SW 1271 (cell line): ENCODE results near the gene TET2.

ENCODE experiments used
- DNase-seq, 2 experiments: peaks; one replicate each; lab custom pipeline; 2025; lab: John Stamatoyannopoulos, UW

TET2 gene

GRCh38 chr4:105140684-105141490 is 5.8 kb upstream of the TET2 start:
- DNase-seq = peak in 1 of 2 experiments; percentile 20

GRCh38 chr4:105145156-105145902 is 1.3 kb upstream of the TET2 start:
- no peak for DNase-seq

- DNase-seq = no peak
Observed at GRCh38 chr4:105145903-105146275, 787 bp upstream of the TET2 start.

GRCh38 chr4:105147016-105147552 is 408 bp downstream of the TET2 start:
- DNase-seq = no peak

- no peak for DNase-seq
Observed at GRCh38 chr4:105147553-105148161, 981 bp downstream of the TET2 start.

GRCh38 chr4:105148356-105148755 is 1.7 kb downstream of the TET2 start:
- DNase-seq = no peak

- DNase-seq = no peak
Observed at GRCh38 chr4:105148776-105149175, 2.1 kb downstream of the TET2 start.

GRCh38 chr4:105149771-105150170 is 3.1 kb downstream of the TET2 start:
- no peak for DNase-seq

- DNase-seq = no peak
Observed at GRCh38 chr4:105150503-105150902, 3.8 kb downstream of the TET2 start.

GRCh38 chr4:105153749-105154148 is 7.1 kb downstream of the TET2 start:
- no peak for DNase-seq

GRCh38 chr4:105154576-105154975 is 7.9 kb downstream of the TET2 start:
- DNase-seq = no peak

- no peak for DNase-seq
Observed at GRCh38 chr4:105155426-105155825, 8.8 kb downstream of the TET2 start.

GRCh38 chr4:105158837-105159236 is 12.2 kb downstream of the TET2 start:
- no peak for DNase-seq

GRCh38 chr4:105162123-105162796 is 15.6 kb downstream of the TET2 start:
- DNase-seq = no peak

GRCh38 chr4:105164548-105164947 is 17.9 kb downstream of the TET2 start:
- no peak for DNase-seq

GRCh38 chr4:105166066-105166465 is 19.4 kb downstream of the TET2 start:
- DNase-seq = no peak

- no peak for DNase-seq
Observed at GRCh38 chr4:105170711-105171110, 24.0 kb downstream of the TET2 start.

GRCh38 chr4:105171912-105172311 is 25.2 kb downstream of the TET2 start:
- DNase-seq = no peak

GRCh38 chr4:105174098-105174497 is 27.4 kb downstream of the TET2 start:
- DNase-seq = no peak

- DNase-seq = no peak
Observed at GRCh38 chr4:105179539-105180401, 33.1 kb downstream of the TET2 start.

GRCh38 chr4:105181259-105181658 is 34.6 kb downstream of the TET2 start:
- no peak for DNase-seq
